Glutamatergic neuron (in vitro differentiated cells): ENCODE measurements around the gene GRID1. TPM values are rescaled to one million over a fixed set of nuclear protein-coding genes. Genes with fewer than 3 reads are reported as not detected.
A peak's percentile ranks its signal among the peaks of the same experiment; 100 is the strongest.

Experiments
- DNase-seq: peaks from one replicate; pipeline ENCODE4 v3.0.0; 2022
- H3K27ac Mint-ChIP-seq: one replicate; pipeline ENCODE4 v1.8.0; 2020; ENCODE audit warnings: mild to moderate bottlenecking, mixed read lengths, inconsistent platforms; ENCODE audit not compliant: unreplicated experiment
- H3K27me3 Mint-ChIP-seq: one replicate; pipeline ENCODE4 v1.8.0; 2020; ENCODE audit warnings: mild to moderate bottlenecking, moderate library complexity, mixed read lengths, inconsistent platforms; ENCODE audit not compliant: unreplicated experiment
- H3K36me3 Mint-ChIP-seq: one replicate; pipeline ENCODE4 v1.8.0; 2020; ENCODE audit warnings: mild to moderate bottlenecking, mixed read lengths, inconsistent platforms; ENCODE audit not compliant: unreplicated experiment
- H3K4me1 Mint-ChIP-seq: one replicate; pipeline ENCODE4 v1.8.0; 2020; ENCODE audit warnings: mild to moderate bottlenecking, low read depth, mixed read lengths, inconsistent platforms; ENCODE audit not compliant: unreplicated experiment
- H3K4me3 Mint-ChIP-seq: one replicate; pipeline ENCODE4 v1.8.0; 2020; ENCODE audit warnings: mild to moderate bottlenecking, mixed read lengths, inconsistent platforms; ENCODE audit not compliant: unreplicated experiment
- H3K9me3 Mint-ChIP-seq: one replicate; pipeline ENCODE4 v1.8.0; 2020; ENCODE audit warnings: mild to moderate bottlenecking, moderate library complexity, mixed read lengths, inconsistent platforms; ENCODE audit not compliant: unreplicated experiment
- CTCF ChIP-seq: fragments of 200-600 bp; sonication (generic); IDR thresholded peaks from one replicate; pipeline ENCODE4 v1.5.0; 2021; ENCODE audit not compliant: partially characterized antibody, unreplicated experiment
- total RNA-seq: library from RNA; stranded (reverse); fragmentation: NEBNext Ultra II Directional; extraction: Animal tissue kit (Norgen Biotek cat#: 25700); gene quantifications from one replicate; pipeline ENCODE4 v1.2.1, GENCODE V29; 2021; ENCODE audit not compliant: unreplicated experiment

GRID1 gene
- total RNA-seq, 1 donor from 2014 or later: 8.0 TPM

GRCh38 chr10:86301971-86302370 is 64.6 kb downstream of the GRID1 start:
- Mint-ChIP-seq H3K9me3 (peaks cover 7% of the 10 kb centered on the region), H3K27ac (no peak overlapping the region), H3K4me1 (peaks cover 11% of the 10 kb centered on the region), H3K4me3 (no peak overlapping the region), H3K36me3 (peaks cover 9% of the 10 kb centered on the region), H3K27me3 (peaks cover 2% of the 10 kb centered on the region)
- no peak for TF ChIP-seq CTCF
- no peak for DNase-seq

GRCh38 chr10:86300931-86301830 is 65.4 kb downstream of the GRID1 start:
- TF ChIP-seq CTCF: no peak
- DNase-seq: no peak
- Mint-ChIP-seq H3K36me3 (peaks cover 9% of the 10 kb centered on the region), H3K4me1 (peaks cover 11% of the 10 kb centered on the region), H3K27ac (no peak overlapping the region), H3K4me3 (peak overlapping the region; percentile 22), H3K9me3 (peaks cover 7% of the 10 kb centered on the region), H3K27me3 (peaks cover 2% of the 10 kb centered on the region)

GRCh38 chr10:86300399-86300925 is 66.1 kb downstream of the GRID1 start:
- Mint-ChIP-seq H3K4me3 (no peak overlapping the region), H3K9me3 (peaks cover 5% of the 10 kb centered on the region), H3K27ac (no peak overlapping the region), H3K36me3 (peaks cover 9% of the 10 kb centered on the region), H3K4me1 (peaks cover 8% of the 10 kb centered on the region), H3K27me3 (peaks cover 2% of the 10 kb centered on the region)
- no peak for DNase-seq
- TF ChIP-seq CTCF: no peak

GRCh38 chr10:86299562-86299961 is 67.0 kb downstream of the GRID1 start:
- Mint-ChIP-seq H3K4me3 (no peak overlapping the region), H3K27ac (no peak overlapping the region), H3K36me3 (peaks cover 9% of the 10 kb centered on the region), H3K4me1 (peaks cover 4% of the 10 kb centered on the region), H3K27me3 (peaks cover 2% of the 10 kb centered on the region), H3K9me3 (peaks cover 5% of the 10 kb centered on the region)
- no peak for TF ChIP-seq CTCF
- no peak for DNase-seq

- Mint-ChIP-seq H3K27me3 (peaks cover 2% of the 10 kb centered on the region), H3K36me3 (peaks cover 5% of the 10 kb centered on the region), H3K4me3 (no peak overlapping the region), H3K4me1 (no peaks in the 10 kb centered on the region), H3K27ac (no peak overlapping the region), H3K9me3 (peaks cover 3% of the 10 kb centered on the region)
- no peak for TF ChIP-seq CTCF
- no peak for DNase-seq
Observed at GRCh38 chr10:86298501-86299001, 68.0 kb downstream of the GRID1 start.
